ENCODE data around the gene TP53BP2.
"Not testable (repeated sequence)": the region's sequence is repeated elsewhere in the genome, so short reads cannot be mapped to it uniquely, and the experiment has no call there.

The TP53BP2 gene

GRCh38 chr1:223853748-223854147 is 8.0 kb upstream of the TP53BP2 start:
- DNase-seq: no peak

GRCh38 chr1:223853275-223853674 is 7.5 kb upstream of the TP53BP2 start:
- no peak for DNase-seq

- no peak for DNase-seq
Observed at GRCh38 chr1:223852337-223852736, 6.6 kb upstream of the TP53BP2 start.

- peak; percentile 42 for DNase-seq
Observed at GRCh38 chr1:223849352-223850254, 3.9 kb upstream of the TP53BP2 start.

GRCh38 chr1:223848536-223848935 is 2.8 kb upstream of the TP53BP2 start:
- no peak for DNase-seq

GRCh38 chr1:223847781-223848345 is 2.1 kb upstream of the TP53BP2 start:
- DNase-seq: no peak

GRCh38 chr1:223845037-223845809 is 524 bp downstream of the TP53BP2 start:
- DNase-seq: no peak

GRCh38 chr1:223844787-223845036 is 1.0 kb downstream of the TP53BP2 start:
- no peak for DNase-seq

- DNase-seq: no peak
Observed at GRCh38 chr1:223843934-223844786, 1.6 kb downstream of the TP53BP2 start.

GRCh38 chr1:223842784-223843183 is 3.0 kb downstream of the TP53BP2 start:
- no peak for DNase-seq

GRCh38 chr1:223841977-223842623 is 3.6 kb downstream of the TP53BP2 start:
- DNase-seq: not testable (repeated sequence)

- no peak for DNase-seq
Observed at GRCh38 chr1:223840254-223840653, 5.5 kb downstream of the TP53BP2 start.

- DNase-seq: no peak
Observed at GRCh38 chr1:223838125-223838854, 7.5 kb downstream of the TP53BP2 start.

- no peak for DNase-seq
Observed at GRCh38 chr1:223837687-223838086, 8.1 kb downstream of the TP53BP2 start.

GRCh38 chr1:223837206-223837605 is 8.5 kb downstream of the TP53BP2 start:
- DNase-seq: no peak

- DNase-seq: no peak
Observed at GRCh38 chr1:223836586-223836985, 9.2 kb downstream of the TP53BP2 start.

- DNase-seq: no peak
Observed at GRCh38 chr1:223835754-223836153, 10.0 kb downstream of the TP53BP2 start.

GRCh38 chr1:223834660-223835263 is 11.0 kb downstream of the TP53BP2 start:
- DNase-seq: no peak

GRCh38 chr1:223833948-223834347 is 11.8 kb downstream of the TP53BP2 start:
- no peak for DNase-seq

- DNase-seq: no peak
Observed at GRCh38 chr1:223832637-223832943, 13.2 kb downstream of the TP53BP2 start.
